ENCODE data around the gene OR10AD1.
A peak's percentile ranks its signal among the peaks of the same experiment; 100 is the strongest.

Gene OR10AD1

GRCh38 chr12:48192861-48193260 is 10.2 kb downstream of the OR10AD1 start:
- DNase-seq (ENCODE audit: low read depth in 2 of 3, low spot score in 1 of 3) = no peak

DNA sequence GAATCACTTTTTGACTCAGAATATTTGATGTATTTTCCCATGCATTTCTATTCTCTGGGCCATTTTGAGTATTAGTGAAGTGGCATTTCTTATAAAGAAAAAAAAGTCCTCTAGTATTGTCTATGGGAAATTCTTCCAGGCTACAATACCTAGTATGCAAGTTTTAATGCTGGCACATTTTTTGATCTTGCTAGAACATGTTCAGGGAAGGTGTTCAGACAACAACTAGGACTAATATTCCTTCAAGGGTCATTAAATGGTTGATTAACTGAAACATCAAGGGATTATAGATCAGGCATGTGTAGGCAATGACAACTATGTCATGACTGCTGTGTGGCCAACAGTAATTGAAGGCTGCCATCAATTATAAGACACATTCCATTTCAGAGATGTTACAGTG is 12.0 kb downstream of the OR10AD1 start:
- no peak for DNase-seq (ENCODE audit: low read depth in 2 of 3, low spot score in 1 of 3)

DNA sequence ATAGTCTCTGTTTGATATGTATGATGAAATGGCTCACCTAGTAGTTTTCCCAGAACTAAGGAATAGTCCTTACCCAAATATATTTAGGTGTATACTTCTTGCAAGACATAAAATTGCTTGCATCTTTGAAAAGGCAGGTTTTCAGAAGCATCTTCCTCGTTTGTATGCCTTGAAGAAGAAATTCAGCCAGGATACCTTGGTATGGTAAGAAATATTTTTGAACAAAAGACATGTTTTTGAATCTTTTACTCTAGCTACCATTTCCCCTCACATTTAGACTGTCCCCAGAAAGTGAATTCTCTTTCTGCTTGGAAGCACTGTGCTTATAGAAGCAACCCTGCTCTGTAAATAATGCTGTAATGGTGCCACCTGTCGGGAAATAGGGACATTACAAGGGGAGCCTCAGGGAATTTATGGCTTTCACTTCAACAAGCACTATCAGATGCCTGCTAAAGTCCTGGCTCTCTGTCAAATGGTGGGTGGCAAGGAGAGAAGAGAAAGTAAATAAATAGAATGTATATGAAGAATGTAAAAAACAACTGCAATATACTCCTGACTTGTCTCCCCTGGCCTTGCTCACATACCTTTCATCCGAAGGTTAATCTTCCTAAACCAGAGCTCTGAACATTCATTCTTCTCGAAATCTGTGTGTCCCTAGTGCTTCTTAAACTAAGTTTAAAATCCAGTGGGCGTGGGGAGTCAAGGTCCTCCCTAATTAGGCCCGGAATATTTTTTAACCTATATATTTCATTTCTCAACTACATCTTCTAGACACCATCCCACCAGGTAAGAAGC is 13.6 kb downstream of the OR10AD1 start:
- peak; percentile 49 to 80 (median 57) for DNase-seq (ENCODE audit: low read depth in 2 of 3, low spot score in 1 of 3)

- no peak for DNase-seq (ENCODE audit: low read depth in 2 of 3, low spot score in 1 of 3)
Observed at GRCh38 chr12:48187916-48188695, 15.0 kb downstream of the OR10AD1 start.

- no peak for DNase-seq (ENCODE audit: low read depth in 2 of 3, low spot score in 1 of 3)
Observed at GRCh38 chr12:48185181-48185919, 17.7 kb downstream of the OR10AD1 start.

DNA sequence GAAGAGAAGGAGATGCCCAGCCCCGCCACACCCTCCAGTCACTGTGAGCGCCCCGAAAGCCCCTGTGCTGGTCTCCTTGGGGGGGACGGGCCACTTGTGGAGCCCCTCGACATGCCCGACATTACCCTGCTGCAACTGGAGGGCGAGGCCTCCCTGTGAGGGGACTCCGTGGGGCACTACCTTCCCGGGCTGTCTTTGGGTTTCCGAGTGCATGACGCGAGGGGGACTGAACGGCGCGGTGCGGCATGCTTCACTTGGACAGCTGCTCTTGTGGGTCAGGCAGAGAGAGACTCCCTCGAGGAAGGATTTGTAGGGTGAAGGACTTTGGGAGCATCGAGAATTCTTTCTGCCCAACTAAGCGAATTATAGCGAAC is 18.6 kb downstream of the OR10AD1 start:
- no peak for DNase-seq (ENCODE audit: low read depth in 2 of 3, low spot score in 1 of 3)

DNA sequence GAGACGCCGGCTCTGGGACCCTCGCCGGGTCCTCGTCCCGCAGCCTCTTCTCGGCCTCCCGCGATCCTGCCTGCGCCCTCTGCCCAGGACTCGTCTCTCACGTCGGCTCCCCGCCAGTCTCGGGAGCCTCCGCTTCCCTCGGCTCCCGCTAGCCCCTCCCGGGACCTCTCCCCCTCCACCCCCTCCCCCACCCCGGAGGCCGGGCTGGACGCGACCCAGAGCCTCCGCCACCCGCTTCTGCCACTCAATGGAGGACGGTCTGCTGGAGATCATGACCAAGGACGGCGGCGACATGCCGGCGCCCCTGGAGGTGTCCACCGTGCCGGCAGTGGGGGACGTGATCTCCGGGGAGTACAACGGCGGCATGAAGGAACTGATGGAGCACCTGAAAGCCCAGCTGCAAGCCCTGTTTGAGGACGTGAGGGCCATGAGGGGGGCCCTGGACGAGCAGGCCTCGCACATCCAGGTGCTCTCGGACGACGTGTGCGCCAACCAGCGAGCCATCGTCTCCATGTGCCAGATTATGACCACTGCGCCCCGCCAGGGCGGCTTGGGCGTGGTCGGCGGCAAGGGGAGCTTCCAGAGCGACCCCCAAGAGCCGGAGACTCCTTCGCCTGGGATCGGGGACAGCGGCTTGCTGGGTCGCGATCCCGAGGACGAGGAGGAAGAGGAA is 19.1 kb downstream of the OR10AD1 start:
- no peak for DNase-seq (ENCODE audit: low read depth in 2 of 3, low spot score in 1 of 3)

- DNase-seq (ENCODE audit: low read depth in 2 of 3, low spot score in 1 of 3) = peak in 2 of 3 donors; percentile 55 to 58
Observed at GRCh38 chr12:48183091-48183875, 19.8 kb downstream of the OR10AD1 start, which contains the start of gene CCDC184. TSS of gene CCDC184 (plus strand) at chr12:48183644. CDS start at chr12:48184123, 479 bp downstream.

DNA sequence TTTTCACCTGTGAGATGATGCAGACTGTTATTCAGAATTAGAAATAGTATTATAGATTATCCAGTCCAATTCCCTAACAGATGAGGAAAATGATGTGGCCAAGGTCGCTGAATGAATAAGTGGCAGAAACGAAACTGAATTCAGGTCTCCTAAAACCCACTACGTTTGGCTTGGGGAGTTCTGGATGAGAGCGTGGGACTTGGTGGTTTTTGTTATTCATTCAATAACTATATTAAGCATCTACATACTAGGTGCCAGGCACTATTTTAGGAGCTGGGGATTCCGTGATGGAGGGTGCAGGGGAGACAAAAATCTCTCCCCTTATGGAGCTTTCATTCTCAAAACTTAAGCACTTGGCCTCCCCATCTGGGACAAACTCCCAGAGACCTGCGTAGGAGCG is 20.5 kb downstream of the OR10AD1 start:
- DNase-seq (ENCODE audit: low read depth in 2 of 3, low spot score in 1 of 3) = no peak

- no peak for DNase-seq (ENCODE audit: low read depth in 2 of 3, low spot score in 1 of 3)
Observed at GRCh38 chr12:48180857-48181495, 22.1 kb downstream of the OR10AD1 start.

- DNase-seq (ENCODE audit: low read depth in 2 of 3, low spot score in 1 of 3) = no peak
Observed at GRCh38 chr12:48180424-48180823, 22.7 kb downstream of the OR10AD1 start.

DNA sequence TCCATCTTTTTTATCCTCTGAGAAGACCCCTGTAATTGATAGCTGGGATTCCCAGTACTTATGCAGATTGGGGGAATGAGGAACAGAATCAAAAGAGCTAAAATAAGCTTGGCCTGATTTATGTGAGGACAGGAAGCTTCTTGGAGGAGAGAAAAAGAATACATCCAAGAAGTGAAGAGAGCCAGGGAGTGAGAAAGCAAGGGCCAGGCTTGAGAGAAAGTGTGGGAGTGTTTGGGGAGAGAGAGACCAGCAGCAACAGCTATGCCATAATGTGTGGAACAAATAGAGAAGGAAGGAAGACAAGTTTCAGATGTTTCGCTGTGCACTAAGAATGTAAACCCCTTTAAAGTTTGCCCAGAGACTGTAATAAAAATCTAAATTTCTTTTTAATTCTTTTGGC is 23.6 kb downstream of the OR10AD1 start:
- no peak for DNase-seq (ENCODE audit: low read depth in 2 of 3, low spot score in 1 of 3)

GRCh38 chr12:48177982-48178381 is 25.1 kb downstream of the OR10AD1 start:
- no peak for DNase-seq (ENCODE audit: low read depth in 2 of 3, low spot score in 1 of 3)

DNA sequence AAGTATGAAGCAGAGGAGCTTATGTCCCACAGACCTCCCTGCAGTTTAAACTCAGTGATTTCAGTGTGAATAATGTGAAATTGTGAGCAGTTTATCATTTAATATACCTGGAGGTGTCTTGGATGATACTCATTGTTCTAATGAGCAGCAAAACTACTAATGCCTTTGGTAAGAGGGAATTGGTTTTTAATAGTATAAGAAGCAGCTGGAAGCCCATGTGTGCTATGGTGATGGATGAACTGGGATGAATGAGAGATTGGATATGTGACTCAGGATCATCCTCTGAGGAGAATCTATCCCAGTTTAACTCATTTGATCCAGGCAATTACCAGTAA is 26.7 kb downstream of the OR10AD1 start:
- DNase-seq (ENCODE audit: low read depth in 2 of 3, low spot score in 1 of 3) = no peak

- no peak for DNase-seq (ENCODE audit: low read depth in 2 of 3, low spot score in 1 of 3)
Observed at GRCh38 chr12:48175613-48176416, 27.3 kb downstream of the OR10AD1 start.

DNA sequence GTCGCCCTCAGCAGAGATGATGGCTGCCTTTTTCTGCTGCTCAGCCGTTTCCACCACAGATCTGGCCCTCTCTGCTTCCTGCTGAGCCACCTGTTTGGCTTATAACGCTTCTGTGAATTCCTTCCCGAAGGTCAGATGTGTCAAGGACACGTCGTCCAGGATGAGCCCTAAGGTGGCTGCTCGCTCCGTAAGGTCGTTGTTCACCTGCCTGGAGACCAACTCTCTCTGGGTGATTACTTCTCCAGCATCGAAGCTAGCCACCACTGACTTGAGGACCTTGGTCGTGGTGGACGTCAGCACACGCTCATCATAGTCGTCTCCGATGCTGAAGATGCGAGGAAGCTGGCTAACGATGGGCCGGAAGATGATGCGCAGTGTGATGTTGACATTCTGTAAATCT is 34.1 kb downstream of the OR10AD1 start:
- no peak for DNase-seq (ENCODE audit: low read depth in 2 of 3, low spot score in 1 of 3)

- peak in 2 of 3 donors; percentile 20 to 63 for DNase-seq (ENCODE audit: low read depth in 2 of 3, low spot score in 1 of 3)
Observed at GRCh38 chr12:48165089-48165981, 37.8 kb downstream of the OR10AD1 start.

DNA sequence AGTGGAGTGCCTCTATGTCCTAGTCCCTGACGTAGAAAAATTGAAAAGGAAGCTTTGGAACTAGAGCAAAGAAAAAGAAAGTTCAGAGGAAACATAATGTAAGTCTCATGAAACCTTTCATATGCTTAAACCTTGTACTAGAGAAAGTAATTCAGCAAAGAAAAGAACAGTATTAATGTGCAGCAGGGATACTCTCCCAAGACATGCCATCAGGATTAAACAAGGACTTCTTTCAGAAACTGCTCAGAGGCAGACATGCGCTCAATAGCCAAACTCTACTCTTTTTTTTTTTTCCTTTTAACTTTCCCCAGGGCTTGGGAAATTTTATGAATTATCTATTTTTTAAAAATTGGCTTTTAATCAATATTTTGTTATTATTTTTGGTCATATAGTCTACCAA is 38.6 kb downstream of the OR10AD1 start:
- DNase-seq (ENCODE audit: low read depth in 2 of 3, low spot score in 1 of 3) = no peak

Measured in stimulated activated CD4-positive, alpha-beta T cell treated with anti-CD3 and anti-CD28 coated beads, Interleukin-12 subunit alpha, Interleukin-12 subunit beta, amount 100 ng/mL, for 48 hours (primary cell).